Prostate gland (tissue), 2 donors: ENCODE results near the gene SPPL3. TPM values are rescaled to one million over a fixed set of nuclear protein-coding genes. Genes with fewer than 3 reads are reported as not detected.
"Not testable (repeated sequence)": the region's sequence is repeated elsewhere in the genome, so short reads cannot be mapped to it uniquely, and the experiment has no call there.

ENCODE experiments used
- DNase-seq: peaks from one replicate; pipeline ENCODE4 v3.0.0-alpha.2; 2019; ENCODE audit warnings: low spot score
- H3K27ac ChIP-seq, 2 donors: fragments of 200-600 bp; sonication (generic); 2 replicates each; pipeline ENCODE4 v1.5.1; 2017 to 2019
- H3K27me3 ChIP-seq: fragments of 200-600 bp; sonication (generic); replicated peaks from 2 replicates; pipeline ENCODE4 v1.5.1; 2019; ENCODE audit not compliant: insufficient read depth
- H3K36me3 ChIP-seq, 2 donors: fragments of 200-600 bp; sonication (generic); 1 replicate in 1 of 2; 2 replicates in 1 of 2; pipeline versions ENCODE4 v1.5.1 to v1.8.1; 2017 to 2019
- H3K4me1 ChIP-seq: fragments of 200-600 bp; sonication (generic); replicated peaks from 2 replicates; pipeline ENCODE4 v1.5.1; 2019
- H3K4me3 ChIP-seq, 2 donors: fragments of 200-600 bp; sonication (generic); 2 replicates each; pipeline ENCODE4 v1.5.1; 2017 to 2019
- H3K9me3 ChIP-seq: fragments of 200-600 bp; sonication (generic); 2 replicates; pipeline ENCODE4 v1.5.1; 2017
- CTCF ChIP-seq, 4 experiments: fragments of 200-600 bp in 2 of 4; fragments of 450-650 bp in 2 of 4; sonication (generic) in 2 of 4; IDR thresholded peaks; 1 replicate in 3 of 4; 2 replicates in 1 of 4; pipeline ENCODE4 v1.5.1; 2016 to 2019; ENCODE audit warnings: antibody characterized with exemption in 4 of 4, mild to moderate bottlenecking in 2 of 4, moderate library complexity in 2 of 4
- POLR2A ChIP-seq: fragments of 450-650 bp; IDR thresholded peaks from one replicate; pipeline ENCODE4 v1.6.1; 2016; ENCODE audit warnings: antibody characterized with exemption, mild to moderate bottlenecking
- POLR2AphosphoS5 ChIP-seq: sonication (generic); formaldehyde crosslinking; IDR thresholded peaks from one replicate; pipeline ENCODE4 v1.6.1; 2017; ENCODE audit warnings: antibody characterized with exemption
- WGBS: methylation state at CpG from one replicate; pipeline ENCODE4 v1.1.5; 2018; 5-methylcytosine and 5-hydroxymethylcytosine counted together
- intact Hi-C: fragments of 100-400 bp; cut with DNase I; formaldehyde crosslinking; loops from one replicate; pipeline ENCODE4 v1.14.2; 2022
- total RNA-seq, 2 donors: library from RNA; depleted of rRNA; stranded (reverse); fragments of >200 nt; gene quantifications; one replicate each; pipeline ENCODE4 v1.1.0, GENCODE V29; 2016

SPPL3 gene
- 10 to 100 TPM; 36.0 to 37.1 TPM for total RNA-seq

GRCh38 chr12:120904197-120904773 lies at the start of gene SPPL3:
SPPL3 (minus strand) TSS chr12:120904358; CDS start chr12:120903867, 491 bp downstream.
- no peaks in the 10 kb centered on the region for H3K36me3 ChIP-seq
- intact Hi-C loops, result loop anchor here (10.0 kb wide), 1 partner anchor 179 kb away; the partner anchor contains the start of gene ACADS
- H3K4me1 ChIP-seq, result no peaks in the 10 kb centered on the region
- peak within 1 kb of the TSS; percentile 79 to 88 for H3K27ac ChIP-seq
- TF ChIP-seq POLR2AphosphoS5 (peak; percentile 88), POLR2A (peak; percentile 69), CTCF (IDR thresholded peaks at IDR 0.05) (peak in 1 of 4 experiments; percentile 32)
- peak within 1 kb of the TSS; percentile 98 to 99 for H3K4me3 ChIP-seq
- no peaks in the 10 kb centered on the region for H3K27me3 ChIP-seq
- 1% methylated on average over 43 of the region's 66 CpGs for WGBS
- H3K9me3 ChIP-seq, result no peaks in the 10 kb centered on the region
- peak; percentile 88 for DNase-seq

GRCh38 chr12:120950807-120951206 lies 46.6 kb upstream of the SPPL3 start:
- Histone ChIP-seq H3K27me3 (no peaks in the 10 kb centered on the region), H3K36me3 (no peaks in the 10 kb centered on the region), H3K4me3 (no peak overlapping the region), H3K27ac (no peak overlapping the region), H3K9me3 (no peaks in the 10 kb centered on the region), H3K4me1 (no peaks in the 10 kb centered on the region)
- 92% methylated on average over 5 of the region's 5 CpGs for WGBS
- TF ChIP-seq POLR2A, result no peak
- TF ChIP-seq CTCF (IDR thresholded peaks at IDR 0.05), result no peak
- TF ChIP-seq POLR2AphosphoS5, result no peak
- no peak for DNase-seq
- intact Hi-C loops, result loop anchor here (5.0 kb wide), 1 partner anchor 209 kb away; no protein-coding TSS in a partner anchor

GRCh38 chr12:120950260-120950799 lies 46.2 kb upstream of the SPPL3 start:
- H3K36me3 ChIP-seq, H3K9me3 ChIP-seq, H3K4me1 ChIP-seq, H3K4me3 ChIP-seq, H3K27me3 ChIP-seq, DNase-seq, H3K27ac ChIP-seq: not testable (repeated sequence)
- 94% methylated on average over 28 of the region's 31 CpGs for WGBS
- intact Hi-C loops, result loop anchor here (5.0 kb wide), 1 partner anchor 208 kb away; no protein-coding TSS in a partner anchor

GRCh38 chr12:120945516-120945915 lies 41.4 kb upstream of the SPPL3 start:
- H3K27ac ChIP-seq, H3K9me3 ChIP-seq, DNase-seq, H3K4me1 ChIP-seq, H3K27me3 ChIP-seq, H3K4me3 ChIP-seq, H3K36me3 ChIP-seq, intact Hi-C loops: not testable (repeated sequence)
- WGBS, result 80% methylated on average over 6 of the region's 6 CpGs

- 48% methylated on average over 9 of the region's 9 CpGs for WGBS
- DNase-seq, result no peak
- Histone ChIP-seq H3K27ac (no peak overlapping the region), H3K9me3 (no peaks in the 10 kb centered on the region), H3K4me3 (no peak overlapping the region), H3K4me1 (no peaks in the 10 kb centered on the region), H3K27me3 (no peaks in the 10 kb centered on the region), H3K36me3 (no peaks in the 10 kb centered on the region)
- intact Hi-C loops, result no loop called here
- TF ChIP-seq POLR2A, result no peak
- TF ChIP-seq POLR2AphosphoS5, result no peak
- peak in 3 of 4 experiments; percentile 40 to 65 (median 51) for TF ChIP-seq CTCF (IDR thresholded peaks at IDR 0.05)
Observed at GRCh38 chr12:120944645-120945217, 40.6 kb upstream of the SPPL3 start.
